Neural progenitor cell (in vitro differentiated cells): ENCODE data around the gene CEP128. TPM values are rescaled to one million over a fixed set of nuclear protein-coding genes. Genes with fewer than 3 reads are reported as not detected.

Source experiments
- DNase-seq: peaks from one replicate; pipeline ENCODE4 v3.0.0-alpha.2; 2016; ENCODE audit warnings: low spot score
- H2AFZ ChIP-seq: fragments of 200-600 bp; sonication (generic); replicated peaks from 2 replicates; pipeline ENCODE4 v1.6.1; 2016; ENCODE audit warnings: antibody characterized with exemption
- H3F3A ChIP-seq: fragments of 200-600 bp; sonication (generic); 2 replicates; pipeline ENCODE4 v1.6.1; 2016; ENCODE audit warnings: antibody characterized with exemption, low read depth
- H3K27ac ChIP-seq: fragments of 200-600 bp; sonication (generic); 2 replicates; pipeline ENCODE4 v1.5.1; 2016; ENCODE audit warnings: mild to moderate bottlenecking
- H3K27me3 ChIP-seq: fragments of 200-600 bp; sonication (generic); 2 replicates; pipeline ENCODE4 v1.6.1; 2016; ENCODE audit warnings: mild to moderate bottlenecking, moderate library complexity
- H3K36me3 ChIP-seq: fragments of 200-600 bp; sonication (generic); 2 replicates; pipeline ENCODE4 v1.5.1; 2016
- H3K4me1 ChIP-seq: fragments of 200-600 bp; sonication (generic); 2 replicates; pipeline ENCODE4 v1.6.1; 2016; ENCODE audit warnings: mixed run types
- H3K4me2 ChIP-seq: fragments of 200-600 bp; sonication (generic); 2 replicates; pipeline ENCODE4 v1.6.1; 2016
- H3K4me3 ChIP-seq: fragments of 200-600 bp; sonication (generic); 2 replicates; pipeline ENCODE4 v1.5.1; 2016
- H3K79me2 ChIP-seq: fragments of 200-600 bp; sonication (generic); 2 replicates; pipeline ENCODE4 v1.6.1; 2016; ENCODE audit warnings: low read depth
- H3K9ac ChIP-seq: fragments of 200-600 bp; sonication (generic); 2 replicates; pipeline ENCODE4 v1.6.1; 2016
- H3K9me3 ChIP-seq: fragments of 200-600 bp; sonication (generic); 2 replicates; pipeline ENCODE4 v1.5.1; 2016; ENCODE audit warnings: low read depth
- H4K20me1 ChIP-seq: fragments of 200-600 bp; sonication (generic); 2 replicates; pipeline ENCODE4 v1.6.1; 2016; ENCODE audit warnings: low read depth
- H3K27ac Mint-ChIP-seq: 3 replicates; pipeline ENCODE4 v1.8.0; 2021; ENCODE audit warnings: mixed read lengths
- H3K27me3 Mint-ChIP-seq: 2 replicates; pipeline ENCODE4 v1.8.0; 2022; ENCODE audit warnings: low read depth, mild to moderate bottlenecking, inconsistent platforms, moderate library complexity, mixed read lengths; ENCODE audit not compliant: insufficient read depth
- H3K36me3 Mint-ChIP-seq: 3 replicates; pipeline ENCODE4 v1.8.0; 2021; ENCODE audit warnings: mixed read lengths
- H3K4me1 Mint-ChIP-seq: 3 replicates; pipeline ENCODE4 v1.8.0; 2021; ENCODE audit warnings: mixed read lengths
- H3K4me3 Mint-ChIP-seq: 3 replicates; pipeline ENCODE4 v1.8.0; 2021; ENCODE audit warnings: mild to moderate bottlenecking, moderate library complexity, mixed read lengths
- H3K9me3 Mint-ChIP-seq: 3 replicates; pipeline ENCODE4 v1.8.0; 2020; ENCODE audit warnings: mixed read lengths
- CTCF ChIP-seq: fragments of 200-600 bp; sonication (generic); IDR thresholded peaks from 2 replicates; pipeline ENCODE4 v1.5.1; 2017; ENCODE audit warnings: antibody characterized with exemption, mild to moderate bottlenecking
- EZH2 ChIP-seq: fragments of 200-600 bp; sonication (generic); IDR thresholded peaks from 2 replicates; pipeline ENCODE4 v1.6.1; 2017; ENCODE audit warnings: antibody characterized with exemption, mild to moderate bottlenecking, moderate library complexity
- EZH2phosphoT487 ChIP-seq: fragments of 200-600 bp; sonication (generic); IDR thresholded peaks from 2 replicates; pipeline ENCODE4 v1.6.1; 2017; ENCODE audit warnings: antibody characterized with exemption
- total RNA-seq: library from RNA; depleted of rRNA; stranded (reverse); fragments of >200 nt; gene quantifications from 2 replicates; pipeline ENCODE4 v1.2.3, GENCODE V29; 2015; ENCODE audit warnings: low replicate concordance

CEP128 gene
- total RNA-seq, 1 donor from 2014 or later: 12.1 TPM

DNA sequence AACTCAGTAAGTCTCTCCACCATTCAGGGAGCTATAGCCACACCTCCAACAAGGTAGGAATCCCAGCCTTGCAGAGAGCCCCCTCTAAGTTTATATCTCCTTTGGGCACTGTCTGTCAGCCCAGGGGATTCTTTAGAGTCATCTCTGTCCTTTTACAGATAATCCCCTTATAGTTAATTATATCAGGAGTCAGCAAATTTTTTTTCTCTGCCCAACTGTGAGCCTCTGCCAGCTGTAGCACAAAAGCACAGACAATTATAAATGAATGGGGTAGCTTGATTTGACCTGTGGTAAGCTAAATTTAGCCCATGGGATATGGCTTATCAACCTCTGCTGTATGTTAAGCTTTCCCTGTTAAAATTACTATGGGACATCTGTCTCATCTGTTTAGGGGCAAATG, 8.3 kb downstream of the CEP128 start:
- H3K27ac Mint-ChIP-seq: no peak overlapping the region

GRCh38 chr14:80930836-80931389, 10.6 kb downstream of the CEP128 start:
- H3K4me2 ChIP-seq: no peak overlapping the region

More for the DNA sequence above, 8.3 kb downstream of the CEP128 start:
- TF ChIP-seq EZH2: no peak
- no peak for TF ChIP-seq EZH2phosphoT487
- H3K36me3 ChIP-seq: no peaks in the 10 kb centered on the region
- H4K20me1 ChIP-seq: no peaks in the 10 kb centered on the region
- no peaks in the 10 kb centered on the region for H3K27me3 ChIP-seq
- no peaks in the 10 kb centered on the region for H3K9me3 ChIP-seq
- Mint-ChIP-seq H3K9me3 (no peaks in the 10 kb centered on the region), H3K4me1 (no peaks in the 10 kb centered on the region), H3K4me3 (no peak overlapping the region), H3K27me3 (no peaks in the 10 kb centered on the region), H3K36me3 (peaks cover 10% of the 10 kb centered on the region)
- no peak overlapping the region for H3K27ac ChIP-seq
- H3K79me2 ChIP-seq: no peaks in the 10 kb centered on the region
- H2AFZ ChIP-seq: no peak overlapping the region
- DNase-seq: no peak
- no peak overlapping the region for H3K9ac ChIP-seq
- no peaks in the 10 kb centered on the region for H3F3A ChIP-seq
- H3K4me1 ChIP-seq: peaks cover 5% of the 10 kb centered on the region
- H3K4me3 ChIP-seq: no peak overlapping the region
- no peak overlapping the region for H3K4me2 ChIP-seq

GRCh38 chr14:80930095-80930494, 11.4 kb downstream of the CEP128 start:
- Histone ChIP-seq H3K27ac (no peak overlapping the region), H3K4me1 (peaks cover 5% of the 10 kb centered on the region), H3K27me3 (no peaks in the 10 kb centered on the region), H3F3A (no peaks in the 10 kb centered on the region), H3K9me3 (no peaks in the 10 kb centered on the region), H3K9ac (no peak overlapping the region), H3K79me2 (no peaks in the 10 kb centered on the region), H2AFZ (no peak overlapping the region), H3K4me2 (no peak overlapping the region), H4K20me1 (no peaks in the 10 kb centered on the region), H3K36me3 (no peaks in the 10 kb centered on the region), H3K4me3 (no peak overlapping the region)
- TF ChIP-seq EZH2phosphoT487 (no peak), EZH2 (no peak), CTCF (no peak)
- Mint-ChIP-seq H3K4me3 (no peak overlapping the region), H3K27ac (no peak overlapping the region), H3K36me3 (peaks cover 12% of the 10 kb centered on the region), H3K9me3 (peaks cover 4% of the 10 kb centered on the region), H3K4me1 (no peaks in the 10 kb centered on the region), H3K27me3 (peaks cover 3% of the 10 kb centered on the region)
- DNase-seq: no peak

More at GRCh38 chr14:80930836-80931389, 10.6 kb downstream of the CEP128 start:
- DNase-seq: no peak
- Histone ChIP-seq H3K79me2 (no peaks in the 10 kb centered on the region), H3K36me3 (no peaks in the 10 kb centered on the region), H4K20me1 (no peaks in the 10 kb centered on the region), H3F3A (no peaks in the 10 kb centered on the region), H3K27me3 (no peaks in the 10 kb centered on the region), H3K9me3 (no peaks in the 10 kb centered on the region), H3K4me3 (no peak overlapping the region), H3K27ac (no peak overlapping the region), H2AFZ (no peak overlapping the region), H3K9ac (no peak overlapping the region), H3K4me1 (peaks cover 5% of the 10 kb centered on the region)
- no peaks in the 10 kb centered on the region for H3K4me1 Mint-ChIP-seq
- peaks cover 12% of the 10 kb centered on the region for H3K36me3 Mint-ChIP-seq
- TF ChIP-seq EZH2 (no peak), CTCF (no peak), EZH2phosphoT487 (no peak)
- H3K27ac Mint-ChIP-seq: no peak overlapping the region
- H3K4me3 Mint-ChIP-seq: no peak overlapping the region
- H3K27me3 Mint-ChIP-seq: peaks cover under 1% of the 10 kb centered on the region
- H3K9me3 Mint-ChIP-seq: peaks cover 4% of the 10 kb centered on the region
